Endometrium (tissue), 2 donors: Measurements from ENCODE around the gene LIPA.
A peak's percentile ranks its signal among the peaks of the same experiment; 100 is the strongest.
"Not testable (repeated sequence)": the region's sequence is repeated elsewhere in the genome, so short reads cannot be mapped to it uniquely, and the experiment has no call there.

Experiments used
- FAIRE-seq: peaks from 2 replicates; lab custom pipeline; 2012; peaks lifted over from hg19 to GRCh38; lab: Jason Lieb, UNC
- donor health status: control.
- donor health status: control.

LIPA gene

DNA sequence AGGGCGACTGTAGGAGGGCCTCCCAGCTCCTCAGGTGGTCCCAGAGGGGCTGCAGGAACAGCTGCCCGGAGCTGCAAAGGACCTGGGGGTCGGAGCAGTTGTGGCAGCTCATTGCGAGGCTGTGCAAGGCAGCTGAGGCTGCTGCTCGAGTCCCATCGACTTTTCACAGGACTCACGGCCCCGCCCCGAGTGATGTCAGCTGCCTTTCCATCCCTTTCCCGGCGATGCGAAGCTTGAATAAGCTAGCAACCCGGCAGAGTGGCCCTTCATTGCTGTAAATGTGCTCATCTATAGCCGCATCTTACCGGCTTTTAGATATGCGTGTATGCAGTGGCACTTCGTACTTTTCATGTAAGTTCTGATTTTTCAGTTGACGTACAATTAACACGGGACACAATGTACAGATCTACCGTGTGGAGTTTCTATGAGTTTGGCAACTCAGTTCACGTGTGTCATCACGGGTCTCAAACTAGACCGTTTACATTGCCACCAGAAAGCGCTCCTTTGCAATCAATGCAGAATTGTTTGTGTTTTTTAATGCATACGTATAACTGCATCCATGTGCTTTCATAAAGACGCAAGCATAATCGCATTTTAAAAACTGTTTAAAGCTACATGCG lies 44.3 kb downstream of the LIPA start, which contains the start of gene CH25H:
TSS of gene CH25H (minus strand) at position 137 of the 620 bp plus-strand sequence. CDS start at position 112, 25 bp downstream.
- FAIRE-seq = no peak

DNA sequence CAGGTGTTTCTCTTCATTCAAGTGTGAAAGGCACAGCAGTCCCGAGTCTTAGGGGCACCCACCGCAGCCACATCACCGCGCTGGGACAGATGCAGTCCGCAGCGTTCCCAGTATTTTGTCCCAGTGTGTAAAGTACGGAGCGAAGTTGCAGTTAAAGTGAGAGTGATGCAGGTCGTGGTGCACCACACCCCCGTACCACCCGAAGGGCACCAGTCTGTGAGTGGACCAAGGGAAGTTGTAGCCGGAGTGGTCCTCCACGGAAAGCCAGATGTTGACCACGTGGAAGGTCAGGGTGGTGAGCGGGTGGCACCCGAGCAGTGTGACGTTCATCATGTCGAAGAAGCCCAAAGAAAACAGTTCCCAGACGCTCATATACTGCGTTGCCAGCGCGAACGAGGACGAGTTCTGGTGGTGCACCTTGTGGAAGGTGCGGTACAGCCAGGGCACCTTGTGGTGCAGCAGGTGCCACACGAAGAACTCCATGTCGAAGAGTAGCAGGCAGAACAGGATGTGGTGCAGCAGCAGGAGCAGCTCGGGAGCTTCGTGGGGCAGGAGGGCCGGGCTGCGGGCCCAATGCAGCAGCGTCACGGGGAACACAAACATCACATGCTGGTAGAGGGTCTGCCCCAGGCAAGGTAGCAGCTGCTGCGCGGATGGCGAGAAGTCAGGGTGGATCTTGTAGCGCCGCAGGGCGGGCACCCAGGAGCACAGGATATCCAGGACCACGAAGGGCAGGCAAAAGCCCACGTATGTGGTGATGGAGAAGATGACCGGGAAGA lies 45.0 kb downstream of the LIPA start:
- FAIRE-seq = no peak

DNA sequence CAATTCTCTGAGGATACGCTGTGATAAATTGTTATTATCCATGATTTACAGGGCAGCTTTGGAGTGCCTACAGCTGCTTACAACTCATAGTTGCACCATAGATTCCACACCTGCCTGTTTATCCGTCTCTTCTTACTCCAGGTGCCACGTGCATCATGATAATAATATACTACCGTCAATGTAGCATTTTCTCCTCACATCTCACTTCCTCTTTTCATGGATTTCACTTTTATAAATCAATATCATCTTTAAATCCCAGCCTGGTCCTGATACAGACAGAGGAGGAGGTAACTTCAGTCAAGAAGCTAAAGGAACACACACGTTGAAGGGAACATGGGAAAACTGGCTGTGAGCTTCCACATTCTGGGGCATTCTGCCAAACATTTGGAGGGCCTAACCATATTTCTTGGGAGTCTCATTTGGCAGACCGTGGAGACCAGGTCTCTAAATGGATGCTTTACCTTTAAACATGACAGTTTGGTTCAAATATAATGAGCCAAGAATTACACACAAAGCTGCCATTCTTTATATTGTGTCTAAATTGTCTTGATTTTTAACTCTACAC lies 46.9 kb downstream of the LIPA start:
- no peak for FAIRE-seq

DNA sequence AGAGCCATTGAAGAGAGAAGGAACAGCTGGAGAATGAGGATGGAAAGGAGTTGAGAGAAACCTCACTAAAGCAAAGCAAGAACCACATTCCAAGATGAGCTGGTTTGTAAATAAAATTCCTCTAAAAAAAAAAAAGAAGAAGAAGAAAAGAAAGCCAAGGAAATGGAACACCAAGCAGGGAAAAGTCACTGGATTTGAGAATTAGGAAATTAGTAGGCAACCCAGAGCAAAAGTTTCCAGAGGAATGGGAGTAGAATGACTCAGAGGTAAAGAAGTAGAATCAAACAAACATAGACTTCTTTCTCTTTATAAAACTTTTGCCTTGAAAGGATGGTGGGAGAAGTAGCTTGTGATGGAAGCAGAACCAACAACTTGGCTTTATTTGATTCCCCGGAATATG lies 48.3 kb downstream of the LIPA start:
- no peak for FAIRE-seq

DNA sequence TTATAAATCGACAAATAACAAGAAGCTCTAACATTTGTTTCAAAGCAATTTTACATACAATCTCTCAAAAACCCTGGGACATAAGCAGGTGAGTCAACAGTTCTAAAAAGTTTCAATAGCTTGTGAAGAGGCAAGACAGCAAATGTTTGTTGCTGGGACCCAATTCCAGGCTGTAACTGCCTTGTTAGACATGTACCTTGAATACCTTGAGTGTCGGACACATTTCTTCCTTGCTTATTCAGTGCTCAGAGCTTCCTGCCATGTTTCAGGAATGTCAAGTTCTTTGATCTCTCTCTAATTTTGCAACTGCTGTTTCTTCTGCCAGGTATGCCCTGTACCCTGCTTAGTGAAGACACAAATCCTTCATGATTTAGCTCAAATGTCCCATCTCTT lies 49.5 kb downstream of the LIPA start:
- FAIRE-seq = no peak

DNA sequence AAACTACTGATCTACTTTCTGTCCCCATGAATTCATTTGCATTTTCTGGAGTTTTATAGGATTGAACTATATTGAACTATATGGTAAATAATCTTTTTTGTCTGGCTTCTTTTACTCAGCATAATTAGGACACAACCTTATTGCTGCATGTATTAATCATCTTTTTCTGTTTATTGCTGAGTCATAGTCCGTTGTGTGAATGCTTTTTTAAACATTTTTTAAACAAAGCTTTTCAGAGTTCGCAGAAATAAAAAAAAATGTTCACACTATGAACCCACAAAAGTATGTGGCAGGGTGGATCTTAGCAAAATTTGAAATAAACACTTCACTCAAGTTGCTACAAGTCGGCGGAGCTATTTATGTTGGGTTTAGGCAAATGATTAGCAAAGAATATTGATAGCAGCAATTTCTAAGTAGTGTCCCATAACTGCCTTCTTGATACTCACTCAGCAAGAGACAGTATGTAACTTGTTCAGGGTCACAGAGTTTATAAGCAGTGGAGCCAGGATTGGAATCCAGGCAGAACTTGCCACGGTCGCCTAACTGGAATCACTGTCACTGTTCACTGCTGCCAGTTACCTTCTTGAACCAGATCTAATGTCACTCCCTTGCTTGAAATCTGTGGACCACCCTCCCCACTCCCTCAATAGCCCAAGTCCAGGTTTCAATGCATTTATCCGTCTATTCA lies 50.1 kb downstream of the LIPA start:
- no peak for FAIRE-seq

DNA sequence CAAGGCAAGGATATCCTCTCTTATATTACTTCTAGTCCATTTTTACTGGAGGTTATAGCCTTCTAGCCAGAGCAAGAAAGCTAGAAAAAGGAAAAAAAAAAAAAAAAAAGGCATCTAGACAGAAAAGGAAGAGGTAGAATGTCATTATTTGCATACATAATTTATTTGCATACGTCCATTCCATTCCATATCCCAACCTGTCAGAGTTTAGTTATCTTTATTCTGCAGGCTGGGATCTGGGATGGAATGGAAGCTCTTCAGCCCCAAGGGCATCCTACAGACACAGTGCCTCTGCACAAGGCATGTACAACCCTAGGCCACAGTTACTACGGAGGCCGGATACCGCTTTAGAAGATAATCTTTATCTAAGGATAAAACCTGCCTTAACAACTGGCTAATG lies 54.1 kb downstream of the LIPA start:
- no peak for FAIRE-seq

DNA sequence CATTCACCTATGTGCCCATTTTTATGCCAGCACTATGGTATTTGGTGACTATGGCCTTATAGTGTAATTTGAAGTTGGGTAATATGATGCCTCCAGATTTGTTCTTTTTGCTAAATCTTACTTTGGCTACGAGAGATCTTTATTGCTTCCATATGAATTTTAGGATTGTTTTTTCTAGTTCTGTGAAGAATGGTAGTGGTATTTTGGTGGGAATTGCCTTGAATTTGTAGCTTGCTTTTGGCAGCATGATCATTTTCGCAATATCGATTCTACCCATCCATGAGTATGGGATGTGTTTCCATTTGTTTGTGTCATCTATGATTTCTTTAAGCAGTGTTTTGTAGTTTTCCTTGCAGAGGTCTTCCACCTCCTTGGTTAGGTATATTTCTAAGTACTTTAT lies 60.3 kb downstream of the LIPA start:
- not testable (repeated sequence) for FAIRE-seq

DNA sequence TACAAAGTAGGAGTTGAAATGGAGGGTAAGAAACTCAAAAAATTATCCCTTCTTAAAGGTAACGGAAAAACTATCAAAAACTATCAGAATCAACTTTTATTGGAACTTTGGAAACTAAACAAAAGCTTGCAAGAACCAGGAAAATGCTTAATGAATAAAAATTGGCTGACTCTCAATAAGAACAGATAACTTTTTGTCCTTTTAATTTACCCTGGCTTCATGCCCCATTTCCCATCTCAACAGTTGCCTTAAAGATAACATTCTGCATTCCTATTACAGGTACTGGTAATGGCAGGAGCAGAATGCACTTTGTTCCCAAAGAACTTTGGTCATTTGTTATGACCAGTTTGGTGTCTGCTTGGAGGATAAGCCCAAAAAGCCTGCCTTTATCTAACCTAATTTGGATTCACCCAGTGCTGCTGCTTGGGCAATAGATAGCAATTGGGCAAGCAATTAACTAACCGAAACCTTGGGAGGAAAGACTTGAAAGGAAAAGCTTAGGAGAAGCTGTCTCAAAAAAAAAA lies 62.3 kb downstream of the LIPA start:
- FAIRE-seq = no peak

DNA sequence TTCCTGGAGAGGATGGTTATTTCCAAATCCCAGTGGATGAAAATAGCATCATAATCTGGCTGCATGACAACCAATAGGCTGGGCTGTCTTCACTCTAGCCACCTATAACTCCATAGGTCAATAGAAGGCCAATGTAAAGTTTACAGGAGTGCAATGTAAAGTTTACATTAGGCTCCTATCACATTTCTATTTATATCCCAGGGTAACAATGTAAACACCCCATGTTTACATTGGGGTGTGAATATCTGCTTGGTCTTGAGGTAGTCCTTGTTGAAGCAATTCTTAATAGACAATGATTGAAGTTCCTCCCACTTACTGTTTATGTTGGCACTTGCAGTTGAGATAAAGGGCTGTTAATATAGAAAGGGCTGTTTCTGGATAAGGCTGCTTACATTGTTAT lies 65.9 kb downstream of the LIPA start:
- FAIRE-seq = no peak

DNA sequence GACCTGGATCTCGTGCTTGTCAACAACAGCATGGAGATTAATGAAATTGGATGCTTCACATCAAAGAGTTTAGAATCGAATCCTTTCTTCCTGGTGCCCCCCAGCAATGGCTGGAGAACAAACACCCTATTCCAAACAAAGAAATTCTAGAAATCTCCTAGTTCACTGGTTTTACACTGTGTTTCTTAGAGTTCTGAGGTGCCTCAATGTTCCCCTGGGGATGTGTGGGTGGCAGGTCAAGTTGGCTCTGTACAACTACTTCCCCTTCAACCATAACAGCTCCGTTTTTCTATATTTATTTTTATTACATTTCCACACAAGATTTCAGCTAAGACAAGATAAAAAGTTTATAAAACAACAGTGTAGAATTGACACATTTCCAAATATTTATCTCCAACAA lies 66.9 kb downstream of the LIPA start:
- FAIRE-seq = no peak

DNA sequence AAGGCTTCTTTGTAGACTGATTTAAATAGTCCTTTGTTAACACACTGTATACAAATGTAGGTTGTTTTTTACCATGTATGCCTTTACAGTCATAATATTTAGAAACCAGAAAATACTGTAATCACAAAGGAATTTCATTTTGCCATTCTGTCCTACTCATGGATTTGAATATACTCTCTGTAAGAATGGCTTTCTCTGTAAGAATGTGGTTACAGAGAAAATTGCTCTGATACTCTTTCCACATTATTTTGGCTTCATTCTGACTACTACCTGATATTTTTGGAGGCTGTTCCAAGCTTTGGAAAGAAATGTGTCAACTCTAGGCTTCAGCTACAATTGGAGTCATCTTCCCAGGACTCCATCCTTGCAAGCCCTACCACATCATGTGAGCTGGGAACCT lies 68.0 kb downstream of the LIPA start:
- FAIRE-seq = no peak

DNA sequence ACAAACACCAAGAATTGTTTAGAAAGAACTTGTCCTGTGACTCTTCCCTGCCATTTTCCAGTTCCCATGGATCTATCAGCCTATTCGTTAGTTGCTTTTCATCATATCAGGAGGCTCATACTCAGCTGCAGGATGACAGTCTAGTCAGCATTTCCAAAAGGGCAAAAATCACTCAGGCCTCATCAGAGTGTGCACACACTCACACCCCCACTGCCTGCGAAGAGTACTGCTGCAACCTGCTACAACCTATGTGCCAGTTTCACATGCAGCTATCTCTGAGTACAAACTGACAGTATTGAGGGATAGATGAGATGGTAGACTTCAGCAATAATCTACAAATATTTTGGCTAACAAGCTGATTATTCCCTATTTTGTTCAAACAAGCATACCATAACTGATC lies 68.7 kb downstream of the LIPA start:
- FAIRE-seq = no peak

DNA sequence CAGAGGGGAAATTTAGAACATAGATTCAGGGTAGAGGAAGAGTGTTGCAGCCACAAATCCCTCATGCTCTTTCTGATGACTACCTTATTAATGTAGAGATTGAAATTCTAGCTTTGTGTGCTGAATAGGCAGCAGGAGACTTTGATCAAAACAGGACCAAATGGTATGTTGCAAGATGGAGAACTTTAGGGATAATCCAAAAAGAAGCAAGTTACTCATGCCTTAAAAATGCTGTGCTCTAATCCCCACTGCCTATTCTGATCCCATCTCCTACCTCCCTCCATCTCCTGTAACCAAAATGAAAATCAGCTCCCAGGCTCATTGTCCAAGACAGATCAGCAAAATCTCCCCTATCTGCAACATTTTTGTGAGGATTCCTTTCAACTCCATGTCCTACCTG lies 75.8 kb downstream of the LIPA start:
- no peak for FAIRE-seq

DNA sequence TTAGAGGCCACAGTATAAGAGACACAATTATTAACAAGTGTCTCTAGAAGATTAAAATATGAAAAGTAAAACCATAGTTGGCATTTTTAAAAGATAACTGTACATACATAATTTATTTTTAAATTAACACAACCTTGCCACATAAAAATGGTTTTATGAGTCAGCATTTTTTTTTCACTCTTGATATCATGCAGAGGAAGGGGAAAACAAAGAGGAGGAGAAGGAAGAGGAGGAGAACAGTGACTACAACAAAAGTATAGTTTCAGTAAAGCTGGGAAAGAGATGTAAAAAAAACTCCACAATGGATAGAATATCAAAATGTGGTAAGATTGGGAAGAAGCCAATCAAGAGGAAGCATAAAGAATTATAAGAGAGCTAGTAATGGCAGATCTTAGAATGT lies 78.5 kb downstream of the LIPA start:
- no peak for FAIRE-seq

DNA sequence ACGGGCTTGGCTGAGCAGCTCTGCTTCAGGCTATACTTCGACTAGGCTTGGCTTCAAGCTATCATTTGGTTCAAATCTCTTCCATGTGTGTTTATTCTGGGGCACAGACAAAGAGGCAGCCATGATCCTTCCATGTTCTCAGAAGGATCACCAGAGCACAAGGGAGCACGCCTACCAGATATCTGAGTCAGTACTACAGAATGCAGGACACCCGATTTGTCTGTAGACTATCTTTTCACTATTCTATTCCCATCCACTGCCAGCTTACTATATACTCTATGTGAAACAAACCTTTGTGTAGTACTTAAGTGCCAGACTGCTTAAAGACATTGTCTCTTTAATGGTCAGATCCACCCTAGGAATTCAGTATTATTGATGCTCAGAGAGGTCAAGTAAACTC lies 79.6 kb downstream of the LIPA start:
- no peak for FAIRE-seq

DNA sequence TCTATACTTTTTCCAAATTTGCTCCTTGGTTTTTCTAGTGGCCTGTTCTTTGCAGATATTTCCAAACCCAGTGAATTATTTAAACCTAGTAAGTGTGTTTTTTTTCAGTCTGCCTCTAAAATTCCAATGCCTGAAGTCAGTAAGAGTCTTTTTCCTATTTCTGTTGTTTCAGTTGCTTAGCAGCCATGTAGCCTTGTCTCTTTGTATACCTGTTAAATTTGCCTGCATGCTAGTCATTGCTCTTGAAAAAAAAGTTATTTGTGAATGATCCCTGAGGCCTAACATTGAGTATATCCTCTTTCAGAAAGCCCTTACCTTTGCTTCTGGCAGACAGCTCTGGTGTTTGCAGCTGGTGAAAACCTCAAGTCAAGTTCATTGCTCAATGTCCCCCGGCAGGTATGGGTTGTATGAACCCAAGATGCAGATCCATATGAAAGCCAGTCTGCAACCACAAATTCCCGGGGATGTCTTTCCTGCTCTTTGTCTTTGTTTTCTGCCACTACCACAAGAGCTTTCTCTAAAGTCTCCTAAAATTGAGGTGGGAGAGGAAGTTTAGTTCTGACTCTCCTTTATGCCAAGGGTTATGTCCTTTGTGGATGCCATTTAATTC lies 80.2 kb downstream of the LIPA start:
- FAIRE-seq = no peak

DNA sequence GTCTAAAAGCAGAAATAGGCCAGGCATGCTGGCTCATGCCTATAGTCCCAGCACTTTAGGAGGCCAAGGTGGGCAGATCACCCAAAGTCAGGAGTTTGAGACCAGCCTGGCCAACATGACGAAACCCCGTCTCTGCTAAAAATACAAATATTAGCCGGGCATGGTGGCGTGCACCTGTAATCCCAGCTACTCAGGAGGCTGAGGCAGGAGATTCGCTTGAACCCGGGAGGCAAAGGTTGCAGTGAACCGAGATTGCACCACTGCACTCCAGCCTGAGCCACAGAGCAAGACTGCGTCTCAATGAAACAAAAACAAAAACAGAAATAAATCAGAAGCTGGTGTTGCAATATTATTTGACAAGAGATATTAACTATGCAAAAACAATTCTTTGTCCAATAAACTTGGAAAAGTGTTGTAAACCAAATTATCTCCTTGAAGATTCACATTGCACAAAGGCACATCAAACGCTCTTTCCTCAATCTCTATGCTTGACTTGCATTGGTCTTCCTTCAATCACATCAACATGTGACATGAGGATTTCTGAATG lies 83.1 kb downstream of the LIPA start:
- FAIRE-seq = peak; percentile 45

DNA sequence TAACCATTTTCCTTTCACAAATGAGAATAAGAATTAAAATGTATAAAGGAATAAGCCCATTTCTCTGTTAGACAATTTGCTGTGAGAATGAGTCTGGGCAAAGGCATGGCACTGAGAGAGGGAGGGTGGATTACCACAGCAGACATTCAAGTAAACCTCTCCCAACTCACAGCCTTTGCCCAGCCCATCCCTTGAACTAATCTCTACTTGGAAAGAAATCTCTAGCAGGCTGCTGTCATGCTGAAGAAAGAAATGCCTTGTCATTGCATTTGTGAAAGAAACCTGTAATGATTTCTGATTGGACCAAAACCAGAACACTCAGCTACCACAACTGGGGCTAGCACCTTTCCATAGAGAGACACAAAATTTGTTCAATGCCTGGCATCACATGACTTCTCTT lies 83.7 kb downstream of the LIPA start:
- no peak for FAIRE-seq

DNA sequence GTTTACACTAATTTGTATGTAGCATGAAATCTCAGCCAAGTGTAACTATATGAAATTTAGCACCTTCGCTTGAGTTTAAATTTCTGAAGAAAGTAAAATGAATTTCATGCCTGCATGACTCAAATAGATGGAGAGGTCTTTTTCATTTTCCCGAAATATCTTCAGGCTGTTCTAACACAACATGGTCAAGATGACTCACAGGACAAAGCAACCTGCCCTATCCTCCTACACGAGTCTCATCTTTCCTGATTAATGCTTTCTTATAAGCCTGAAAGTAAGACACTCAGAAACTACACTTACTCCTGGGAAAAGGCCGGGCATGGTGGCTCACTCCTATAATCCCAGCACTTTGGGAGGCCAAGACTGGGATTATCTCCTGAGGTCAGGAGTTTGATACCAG lies 85.7 kb downstream of the LIPA start:
- no peak for FAIRE-seq

DNA sequence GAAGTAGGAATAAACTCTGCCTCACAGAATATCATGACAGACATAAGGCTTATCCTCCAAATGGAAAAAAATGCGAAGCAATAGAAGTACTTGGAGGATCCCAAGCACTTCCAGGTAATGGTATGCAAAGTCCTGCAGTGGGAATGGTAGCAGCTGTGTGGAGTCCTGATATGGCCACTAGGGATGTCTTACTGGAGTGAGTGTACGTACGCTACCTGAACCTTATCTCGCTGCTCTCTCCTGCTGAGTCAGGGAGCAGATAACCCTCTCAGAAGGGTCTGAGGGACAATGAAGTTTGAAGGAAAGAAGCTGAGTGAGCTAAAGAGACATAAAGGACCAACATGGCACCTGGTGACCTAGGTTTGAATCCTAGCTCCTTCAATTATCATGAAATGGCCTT lies 86.7 kb downstream of the LIPA start:
- no peak for FAIRE-seq

DNA sequence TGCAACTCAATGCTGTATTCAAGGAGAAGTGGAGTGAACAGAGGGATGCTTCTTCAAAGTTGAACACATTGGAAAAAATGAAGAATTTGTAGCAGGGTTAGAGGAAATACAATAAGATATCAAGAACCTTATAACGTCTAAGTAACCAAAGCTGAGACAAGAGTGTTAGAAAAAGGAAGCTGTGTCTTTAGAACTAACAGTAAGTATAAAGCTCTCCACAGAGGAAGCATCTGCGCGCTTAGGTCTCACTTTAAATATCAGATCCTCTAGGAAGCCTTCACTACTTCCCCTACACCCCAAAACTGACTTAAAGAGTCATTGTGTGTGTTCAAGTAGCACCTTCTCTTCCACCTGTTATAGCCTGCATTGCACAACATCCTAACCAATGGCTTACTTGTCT lies 87.5 kb downstream of the LIPA start:
- FAIRE-seq = no peak
